Thyroid gland (tissue), 4 donors: ENCODE measurements around the gene IL1R1. TPM values are rescaled to one million over a fixed set of nuclear protein-coding genes. Genes with fewer than 3 reads are reported as not detected.

Source experiments
- DNase-seq, 2 donors: peaks; one replicate each; pipeline ENCODE4 v3.0.0-alpha.2; 2019
- H3K27ac ChIP-seq, 3 donors: fragments of 200-600 bp; sonication (generic); 1 replicate in 2 of 3; 2 replicates in 1 of 3; pipeline ENCODE4 v1.5.1; 2016 to 2019; ENCODE audit warnings: mild to moderate bottlenecking in 1 of 3, moderate library complexity in 1 of 3
- H3K27me3 ChIP-seq: fragments of 200-600 bp; sonication (generic); one replicate; pipeline ENCODE4 v1.5.1; 2019
- H3K36me3 ChIP-seq, 2 donors: fragments of 200-600 bp; sonication (generic); one replicate each; pipeline ENCODE4 v1.5.1; 2016 to 2019
- H3K4me1 ChIP-seq, 2 donors: fragments of 200-600 bp; sonication (generic); one replicate each; pipeline ENCODE4 v1.5.1; 2017 to 2019
- H3K4me3 ChIP-seq, 3 donors: fragments of 200-600 bp; sonication (generic); replicated peaks in 1 of 3; 1 replicate in 2 of 3; 2 replicates in 1 of 3; pipeline ENCODE4 v1.5.1; 2016; ENCODE audit warnings: mild to moderate bottlenecking in 1 of 3
- H3K9me3 ChIP-seq: fragments of 200-600 bp; sonication (generic); one replicate; pipeline ENCODE4 v1.5.1; 2017
- POLR2A ChIP-seq, 2 donors: fragments of 450-650 bp; IDR thresholded peaks; one replicate each; pipeline ENCODE4 v1.6.1; 2017; ENCODE audit warnings: antibody characterized with exemption in 2 of 2, mild to moderate bottlenecking in 2 of 2, moderate library complexity in 1 of 2
- WGBS, 2 donors: methylation state at CpG; one replicate each; pipeline ENCODE4 v1.1.5; 2017; 5-methylcytosine and 5-hydroxymethylcytosine counted together
- intact Hi-C: fragments of 100-400 bp; cut with DNase I; formaldehyde crosslinking; loops from one replicate; pipeline ENCODE4 v1.15.1; 2023
- total RNA-seq, 4 donors: library from RNA; depleted of rRNA; stranded (reverse); fragments of >200 nt; gene quantifications; one replicate each; pipeline ENCODE4 v1.2.3, GENCODE V29; 2016
- TF ChIP-seq, protein P1 (sequence below), 6 experiments: fragments of 200-600 bp in 3 of 6; fragments of 450-650 bp in 3 of 6; sonication (generic) in 3 of 6; IDR thresholded peaks; one replicate each; pipeline ENCODE4 v1.5.1; 2016 to 2019; ENCODE audit warnings: antibody characterized with exemption in 6 of 6, mild to moderate bottlenecking in 2 of 6, inconsistent platforms in 1 of 6, moderate library complexity in 1 of 6

The IL1R1 gene
- total RNA-seq, 4 donors from 2014 or later: 57.6 to 220 (median 103) TPM

DNA sequence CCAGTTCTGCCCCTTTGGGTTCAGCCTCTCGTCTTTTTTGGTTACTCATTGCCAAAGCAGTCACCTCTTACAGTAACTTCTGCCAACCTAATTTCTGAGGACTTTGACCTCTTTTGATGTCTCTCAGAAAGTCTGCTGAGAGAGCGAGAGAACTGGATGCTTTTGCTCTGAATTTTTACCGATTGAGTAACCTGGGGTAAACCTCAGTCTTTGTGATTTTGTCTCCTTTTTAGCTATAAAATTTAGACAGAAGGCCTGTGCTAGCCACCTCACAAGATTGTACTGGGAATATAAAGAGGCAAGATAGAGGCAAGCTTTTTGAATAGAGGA lies 34.8 kb upstream of the IL1R1 start:
- DNase-seq: no peak
- Histone ChIP-seq H3K9me3 (no peaks in the 10 kb centered on the region), H3K4me3 (no peak overlapping the region), H3K27ac (peak overlapping the region; percentile 23 to 50 (median 49)), H3K36me3 (no peaks in the 10 kb centered on the region), H3K27me3 (no peaks in the 10 kb centered on the region), H3K4me1 (peaks cover 55 to 79% of the 10 kb centered on the region in 2 donors)
- TF ChIP-seq, protein P1, sequence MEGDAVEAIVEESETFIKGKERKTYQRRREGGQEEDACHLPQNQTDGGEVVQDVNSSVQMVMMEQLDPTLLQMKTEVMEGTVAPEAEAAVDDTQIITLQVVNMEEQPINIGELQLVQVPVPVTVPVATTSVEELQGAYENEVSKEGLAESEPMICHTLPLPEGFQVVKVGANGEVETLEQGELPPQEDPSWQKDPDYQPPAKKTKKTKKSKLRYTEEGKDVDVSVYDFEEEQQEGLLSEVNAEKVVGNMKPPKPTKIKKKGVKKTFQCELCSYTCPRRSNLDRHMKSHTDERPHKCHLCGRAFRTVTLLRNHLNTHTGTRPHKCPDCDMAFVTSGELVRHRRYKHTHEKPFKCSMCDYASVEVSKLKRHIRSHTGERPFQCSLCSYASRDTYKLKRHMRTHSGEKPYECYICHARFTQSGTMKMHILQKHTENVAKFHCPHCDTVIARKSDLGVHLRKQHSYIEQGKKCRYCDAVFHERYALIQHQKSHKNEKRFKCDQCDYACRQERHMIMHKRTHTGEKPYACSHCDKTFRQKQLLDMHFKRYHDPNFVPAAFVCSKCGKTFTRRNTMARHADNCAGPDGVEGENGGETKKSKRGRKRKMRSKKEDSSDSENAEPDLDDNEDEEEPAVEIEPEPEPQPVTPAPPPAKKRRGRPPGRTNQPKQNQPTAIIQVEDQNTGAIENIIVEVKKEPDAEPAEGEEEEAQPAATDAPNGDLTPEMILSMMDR (IDR thresholded peaks at IDR 0.05): no peak
- no peak for TF ChIP-seq POLR2A (IDR thresholded peaks at IDR 0.05)
- WGBS, 2 donors: 37 to 40% methylated on average over 3 of the region's 3 CpGs
- intact Hi-C loops: no loop called here

DNA sequence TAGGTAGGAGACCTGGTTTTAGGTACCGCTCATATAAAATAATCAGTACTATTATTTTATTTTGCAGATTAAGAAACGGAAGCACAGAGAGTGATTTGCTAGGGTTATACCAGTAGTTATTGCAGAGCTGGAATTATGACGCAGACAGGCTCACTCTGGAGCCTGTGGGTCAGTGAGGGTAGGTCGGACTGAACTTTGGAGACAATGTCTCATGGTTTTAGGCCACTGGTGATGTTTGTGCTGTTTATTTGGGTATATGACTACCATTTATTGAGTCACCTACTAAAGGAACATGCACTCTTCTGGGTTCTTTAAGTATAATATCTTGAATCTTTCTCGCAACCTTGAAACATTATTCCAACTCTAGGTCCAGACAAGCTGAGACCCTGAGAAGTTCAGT lies 33.5 kb upstream of the IL1R1 start:
- WGBS, 2 donors: 94 to 99% methylated on average over 5 of the region's 5 CpGs
- H3K27me3 ChIP-seq: no peaks in the 10 kb centered on the region
- no peaks in the 10 kb centered on the region for H3K9me3 ChIP-seq
- H3K4me3 ChIP-seq: no peak overlapping the region
- H3K36me3 ChIP-seq: no peaks in the 10 kb centered on the region
- H3K27ac ChIP-seq: peak overlapping the region in 2 of 3 donors; percentile 49 to 70
- no peak for TF ChIP-seq POLR2A (IDR thresholded peaks at IDR 0.05)
- TF ChIP-seq, protein P1 (IDR thresholded peaks at IDR 0.05): no peak
- no peak for DNase-seq
- intact Hi-C loops: no loop called here
- peaks cover 49 to 81% of the 10 kb centered on the region in 2 donors for H3K4me1 ChIP-seq

DNA sequence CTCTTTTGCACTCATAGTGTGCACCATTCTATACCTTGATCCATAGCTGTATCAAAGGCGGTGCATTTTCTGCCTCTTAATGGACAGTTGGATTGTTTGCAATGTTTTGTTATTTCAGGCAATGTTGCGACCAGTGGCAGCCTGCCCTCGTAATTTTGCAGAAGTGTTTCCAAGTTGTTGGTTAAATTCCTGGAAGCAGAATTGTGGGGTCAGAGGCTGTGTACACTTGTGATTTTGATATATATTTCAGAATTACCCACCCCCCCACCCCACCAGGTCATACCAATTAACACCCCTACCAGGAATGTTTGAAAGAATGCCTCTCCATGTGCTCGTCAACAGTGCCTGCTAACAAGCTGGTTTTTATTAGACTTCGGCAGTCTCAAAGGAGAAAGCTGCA lies 32.4 kb upstream of the IL1R1 start:
- intact Hi-C loops: no loop called here
- 18 to 19% methylated on average over 5 of the region's 5 CpGs for WGBS, 2 donors
- H3K4me3 ChIP-seq: no peak overlapping the region
- no peaks in the 10 kb centered on the region for H3K36me3 ChIP-seq
- H3K4me1 ChIP-seq: peaks cover 54 to 83% of the 10 kb centered on the region in 2 donors
- no peaks in the 10 kb centered on the region for H3K9me3 ChIP-seq
- peak overlapping the region; percentile 49 to 82 (median 70) for H3K27ac ChIP-seq
- no peaks in the 10 kb centered on the region for H3K27me3 ChIP-seq
- DNase-seq: peak; percentile 43 to 47
- TF ChIP-seq, protein P1 (IDR thresholded peaks at IDR 0.05): no peak
- no peak for TF ChIP-seq POLR2A (IDR thresholded peaks at IDR 0.05)

DNA sequence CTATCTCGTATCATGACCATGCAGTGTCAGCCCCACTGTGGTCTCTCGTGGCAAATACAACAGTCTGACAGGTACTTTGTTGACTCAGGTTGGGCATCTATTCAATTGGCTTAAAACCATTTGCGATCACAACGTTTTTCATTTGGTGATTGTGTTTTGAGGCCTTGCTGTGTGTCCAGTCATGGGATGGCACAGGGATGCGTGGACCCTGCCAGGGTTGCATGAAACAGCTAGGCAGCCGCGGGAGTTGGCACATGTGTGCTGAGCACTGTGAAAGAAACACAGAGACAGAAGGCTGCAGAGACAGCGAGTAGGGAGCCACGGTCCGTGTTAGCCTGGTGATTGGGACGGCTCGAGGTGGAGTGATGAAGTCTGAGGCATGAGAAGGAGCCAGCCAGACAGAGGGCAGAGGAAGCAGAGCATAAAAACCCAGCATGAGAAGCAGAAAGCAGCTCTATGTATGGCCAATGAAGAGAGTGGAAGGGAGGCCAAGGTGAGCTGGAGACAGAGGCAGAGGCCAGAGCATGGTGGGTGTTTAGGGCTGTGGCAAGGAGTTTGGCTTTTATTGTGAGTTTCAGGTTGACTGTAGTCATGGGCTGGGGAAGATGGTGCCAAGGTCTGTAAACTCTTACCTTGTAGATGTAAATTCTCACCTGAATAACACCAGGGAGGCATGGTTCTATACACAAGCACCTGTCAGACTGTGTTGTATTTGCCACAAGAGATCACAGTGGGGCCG lies 31.8 kb upstream of the IL1R1 start:
- Histone ChIP-seq H3K27ac (peak overlapping the region; percentile 49 to 82 (median 70)), H3K9me3 (no peaks in the 10 kb centered on the region), H3K4me1 (peaks cover 54 to 83% of the 10 kb centered on the region in 2 donors), H3K27me3 (no peaks in the 10 kb centered on the region), H3K4me3 (no peak overlapping the region), H3K36me3 (no peaks in the 10 kb centered on the region)
- DNase-seq: peak; percentile 23 to 42
- 51 to 52% methylated on average over 13 of the region's 13 CpGs for WGBS, 2 donors
- TF ChIP-seq POLR2A (IDR thresholded peaks at IDR 0.05): no peak
- TF ChIP-seq, protein P1 (IDR thresholded peaks at IDR 0.05): no peak
- intact Hi-C loops: no loop called here

DNA sequence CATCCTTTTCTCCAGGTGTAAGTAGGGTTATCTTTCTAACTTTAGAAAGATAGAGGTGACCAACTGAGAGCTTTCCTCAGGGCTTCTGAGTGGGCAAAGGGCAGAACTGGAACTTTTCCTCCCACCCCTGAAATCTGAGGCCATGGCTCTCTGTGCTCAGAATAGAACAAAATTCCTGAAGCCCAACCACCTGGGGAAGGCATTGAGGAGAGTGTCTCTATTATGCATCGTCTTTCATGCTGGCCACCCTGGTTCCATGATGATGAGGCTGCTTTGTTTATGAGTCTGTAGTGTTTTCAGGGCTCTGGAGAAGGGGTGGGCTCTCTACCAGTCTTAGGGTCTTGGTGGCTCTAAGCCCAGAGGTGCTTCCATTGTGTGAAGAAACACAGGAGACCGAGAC lies 30.7 kb upstream of the IL1R1 start:
- Histone ChIP-seq H3K9me3 (no peaks in the 10 kb centered on the region), H3K4me3 (no peak overlapping the region), H3K27me3 (no peaks in the 10 kb centered on the region), H3K27ac (peak overlapping the region; percentile 49 to 82 (median 70)), H3K36me3 (no peaks in the 10 kb centered on the region), H3K4me1 (peaks cover 61 to 84% of the 10 kb centered on the region in 2 donors)
- no peak for TF ChIP-seq POLR2A (IDR thresholded peaks at IDR 0.05)
- TF ChIP-seq, protein P1 (IDR thresholded peaks at IDR 0.05): no peak
- WGBS, 2 donors: 64 to 71% methylated on average over 2 of the region's 2 CpGs
- DNase-seq: peak; percentile 45 to 61
- intact Hi-C loops: no loop called here
